EL (cell line): ENCODE results near the gene LNP1.
"Not testable (repeated sequence)": the region's sequence is repeated elsewhere in the genome, so short reads cannot be mapped to it uniquely, and the experiment has no call there.

Source experiments
- DNase-seq: peaks from one replicate; pipeline ENCODE4 v3.0.0-alpha.2; 2016

Gene LNP1

GRCh38 chr3:100400780-100401673 is at the start of gene LNP1, which contains the start of gene TOMM70:
Gene LNP1, plus strand, starts transcription at chr3:100401539. Its CDS starts 28,191 bp downstream, at chr3:100429730.
Gene TOMM70, minus strand, starts transcription at chr3:100401089. Its CDS starts 140 bp downstream, at chr3:100400949.
- peak; percentile 98 for DNase-seq

- not testable (repeated sequence) for DNase-seq
Measured at GRCh38 chr3:100351770-100352169, 49.6 kb upstream of the LNP1 start.

- DNase-seq = no peak
Measured at GRCh38 chr3:100352296-100353231, 48.8 kb upstream of the LNP1 start.

- no peak for DNase-seq
Measured at GRCh38 chr3:100354850-100355249, 46.5 kb upstream of the LNP1 start.

GRCh38 chr3:100358413-100358812 is 42.9 kb upstream of the LNP1 start:
- DNase-seq = no peak

- no peak for DNase-seq
Measured at GRCh38 chr3:100359035-100359434, 42.3 kb upstream of the LNP1 start.

- no peak for DNase-seq
Measured at GRCh38 chr3:100360757-100361496, 40.4 kb upstream of the LNP1 start.

- no peak for DNase-seq
Measured at GRCh38 chr3:100361897-100362296, 39.4 kb upstream of the LNP1 start.

- DNase-seq = no peak
Measured at GRCh38 chr3:100364421-100364820, 36.9 kb upstream of the LNP1 start.

- DNase-seq = no peak
Measured at GRCh38 chr3:100366424-100366823, 34.9 kb upstream of the LNP1 start.

GRCh38 chr3:100368441-100368840 is 32.9 kb upstream of the LNP1 start:
- no peak for DNase-seq

- DNase-seq = peak; percentile 28
Measured at GRCh38 chr3:100370756-100371155, 30.6 kb upstream of the LNP1 start.

GRCh38 chr3:100374521-100374920 is 26.8 kb upstream of the LNP1 start:
- DNase-seq = no peak

- no peak for DNase-seq
Measured at GRCh38 chr3:100376301-100376700, 25.0 kb upstream of the LNP1 start.

GRCh38 chr3:100384733-100385525 is 16.4 kb upstream of the LNP1 start:
- DNase-seq = no peak

- DNase-seq = peak; percentile 30
Measured at GRCh38 chr3:100386437-100387074, 14.8 kb upstream of the LNP1 start.

- DNase-seq = no peak
Measured at GRCh38 chr3:100389025-100389424, 12.3 kb upstream of the LNP1 start.

GRCh38 chr3:100395679-100396431 is 5.5 kb upstream of the LNP1 start:
- no peak for DNase-seq

- DNase-seq = no peak
Measured at GRCh38 chr3:100396967-100397366, 4.4 kb upstream of the LNP1 start.

- DNase-seq = no peak
Measured at GRCh38 chr3:100399341-100400071, 1.8 kb upstream of the LNP1 start.
